Peyer's patch (tissue), 4 donors: Measurements from ENCODE around the gene USP32.

ENCODE experiments used
- POLR2A ChIP-seq, 2 donors: fragments of 450-650 bp; IDR thresholded peaks; one replicate each; pipeline ENCODE4 v1.5.1; 2017; ENCODE audit warnings: antibody characterized with exemption in 2 of 2, mild to moderate bottlenecking in 2 of 2, moderate library complexity in 2 of 2
- TF ChIP-seq, protein P1 (sequence below), 6 experiments: fragments of 450-650 bp in 4 of 6; fragments of 200-600 bp in 2 of 6; sonication (generic) in 1 of 6; IDR thresholded peaks; one replicate each; pipeline ENCODE4 v1.5.1; 2017 to 2019; ENCODE audit warnings: antibody characterized with exemption in 6 of 6, mild to moderate bottlenecking in 3 of 6, moderate library complexity in 1 of 6

- TF ChIP-seq, protein P1, sequence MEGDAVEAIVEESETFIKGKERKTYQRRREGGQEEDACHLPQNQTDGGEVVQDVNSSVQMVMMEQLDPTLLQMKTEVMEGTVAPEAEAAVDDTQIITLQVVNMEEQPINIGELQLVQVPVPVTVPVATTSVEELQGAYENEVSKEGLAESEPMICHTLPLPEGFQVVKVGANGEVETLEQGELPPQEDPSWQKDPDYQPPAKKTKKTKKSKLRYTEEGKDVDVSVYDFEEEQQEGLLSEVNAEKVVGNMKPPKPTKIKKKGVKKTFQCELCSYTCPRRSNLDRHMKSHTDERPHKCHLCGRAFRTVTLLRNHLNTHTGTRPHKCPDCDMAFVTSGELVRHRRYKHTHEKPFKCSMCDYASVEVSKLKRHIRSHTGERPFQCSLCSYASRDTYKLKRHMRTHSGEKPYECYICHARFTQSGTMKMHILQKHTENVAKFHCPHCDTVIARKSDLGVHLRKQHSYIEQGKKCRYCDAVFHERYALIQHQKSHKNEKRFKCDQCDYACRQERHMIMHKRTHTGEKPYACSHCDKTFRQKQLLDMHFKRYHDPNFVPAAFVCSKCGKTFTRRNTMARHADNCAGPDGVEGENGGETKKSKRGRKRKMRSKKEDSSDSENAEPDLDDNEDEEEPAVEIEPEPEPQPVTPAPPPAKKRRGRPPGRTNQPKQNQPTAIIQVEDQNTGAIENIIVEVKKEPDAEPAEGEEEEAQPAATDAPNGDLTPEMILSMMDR (IDR thresholded peaks at IDR 0.05), result no peak
- no peak for TF ChIP-seq POLR2A (IDR thresholded peaks at IDR 0.05)
Observed at GRCh38 chr17:60406887-60407286, 15.0 kb upstream of the USP32 start.
